H4 (cell line): Measurements from ENCODE around the gene CCT4. TPM values are rescaled to one million over a fixed set of nuclear protein-coding genes. Genes with fewer than 3 reads are reported as not detected.
"Not testable (repeated sequence)": the region's sequence is repeated elsewhere in the genome, so short reads cannot be mapped to it uniquely, and the experiment has no call there.

Experiments used
- DNase-seq: peaks from one replicate; pipeline ENCODE4 v3.0.0-alpha.2; 2015; ENCODE audit warnings: low spot score
- total RNA-seq: library from RNA; depleted of rRNA; stranded (reverse); fragments of >200 nt; shearing (Covaris generic); gene quantifications from 2 replicates; pipeline ENCODE4 v1.2.3, GENCODE V29; 2014

CCT4 gene
- total RNA-seq, 1 experiment from 2014 or later, result 273 TPM

- DNase-seq, result not testable (repeated sequence)
These were observed 9.1 kb downstream of the CCT4 start for GRCh38 chr2:61879351-61879750.

- no peak for DNase-seq
These were observed 9.7 kb downstream of the CCT4 start for GRCh38 chr2:61878761-61879160.

DNA sequence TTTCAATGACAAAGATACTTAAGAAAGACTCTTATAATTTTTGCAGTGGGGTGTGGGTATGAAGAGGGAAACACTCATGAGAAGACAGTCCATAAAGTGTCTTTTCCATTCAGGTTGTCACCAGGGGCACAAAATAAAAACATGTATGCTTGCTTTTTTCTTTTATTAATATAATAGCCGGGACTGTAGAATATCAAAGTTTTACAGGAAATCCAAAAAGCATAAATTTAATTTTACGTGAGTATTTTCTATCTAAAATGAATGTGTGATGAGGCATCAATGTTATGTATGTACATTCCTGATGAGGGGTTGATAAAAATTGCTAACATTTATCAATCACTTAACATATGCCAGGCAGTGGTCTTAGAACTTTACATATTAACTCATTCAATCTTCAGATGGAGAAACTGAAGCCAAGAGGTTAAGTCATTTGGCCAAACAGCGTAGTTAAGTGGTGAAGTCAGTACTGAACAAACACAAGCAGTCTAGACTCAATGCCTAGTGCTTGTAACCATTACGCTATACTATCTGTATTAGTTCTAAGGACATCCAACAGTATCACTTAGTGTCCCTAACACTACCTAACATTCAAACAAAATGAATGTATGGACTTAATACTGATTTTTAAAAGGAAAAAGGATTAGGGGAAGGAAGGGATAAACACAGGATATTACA, 10.7 kb downstream of the CCT4 start:
- DNase-seq, result no peak

GRCh38 chr2:61876400-61876799, 12.1 kb downstream of the CCT4 start:
- no peak for DNase-seq

DNA sequence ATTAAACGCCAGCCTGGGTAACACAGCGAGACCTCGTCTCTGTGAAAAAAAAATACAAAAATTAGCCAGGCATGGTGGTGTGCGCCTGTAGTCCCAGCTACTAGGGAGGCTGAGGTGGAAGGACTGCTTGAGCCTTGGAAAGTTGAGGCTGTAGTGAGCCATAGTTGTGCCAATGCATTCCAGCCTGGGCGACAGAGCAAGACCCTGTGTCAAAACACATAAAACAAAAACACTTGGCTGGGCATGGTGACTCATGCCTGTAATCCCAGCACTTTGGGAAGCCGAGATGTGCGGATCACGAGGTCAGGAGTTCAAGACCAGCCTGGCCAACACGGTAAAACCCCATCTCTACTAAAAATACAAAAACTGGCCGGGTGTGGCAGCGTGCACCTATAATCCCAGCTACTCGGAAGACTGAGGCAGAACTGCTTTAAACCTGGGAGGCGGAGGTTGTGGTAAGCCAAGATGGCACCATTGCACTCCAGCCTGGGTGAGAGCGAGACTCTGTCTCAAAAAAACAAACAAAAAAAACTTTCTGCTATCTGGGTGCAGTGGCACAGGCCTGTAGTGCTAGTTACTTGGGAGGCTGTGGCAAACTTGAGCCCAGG, 21.9 kb downstream of the CCT4 start:
- DNase-seq, result not testable (repeated sequence)

DNA sequence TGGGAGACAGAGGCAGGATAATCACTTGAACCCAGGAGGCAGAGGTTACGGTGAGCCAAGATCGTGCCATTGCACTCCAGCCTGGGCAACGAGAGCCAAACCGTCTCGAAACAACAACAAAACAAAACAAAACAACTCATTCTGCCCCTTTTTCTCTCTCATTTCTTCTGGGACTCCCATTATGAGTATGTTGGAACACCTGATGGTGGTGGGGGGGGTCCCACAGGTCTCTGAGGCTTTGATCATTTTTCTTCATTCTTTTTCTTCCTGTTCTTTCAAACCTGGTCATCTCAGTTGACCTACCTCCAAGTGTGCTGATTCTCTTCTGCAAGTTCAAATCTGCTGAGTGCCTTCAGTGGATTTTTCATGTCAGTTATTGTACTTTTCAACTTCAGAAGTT, 26.4 kb downstream of the CCT4 start:
- DNase-seq, result no peak

- DNase-seq, result no peak
These were observed 31.2 kb downstream of the CCT4 start for GRCh38 chr2:61857224-61857623.

GRCh38 chr2:61855318-61855613, 33.2 kb downstream of the CCT4 start:
- DNase-seq, result no peak

DNA sequence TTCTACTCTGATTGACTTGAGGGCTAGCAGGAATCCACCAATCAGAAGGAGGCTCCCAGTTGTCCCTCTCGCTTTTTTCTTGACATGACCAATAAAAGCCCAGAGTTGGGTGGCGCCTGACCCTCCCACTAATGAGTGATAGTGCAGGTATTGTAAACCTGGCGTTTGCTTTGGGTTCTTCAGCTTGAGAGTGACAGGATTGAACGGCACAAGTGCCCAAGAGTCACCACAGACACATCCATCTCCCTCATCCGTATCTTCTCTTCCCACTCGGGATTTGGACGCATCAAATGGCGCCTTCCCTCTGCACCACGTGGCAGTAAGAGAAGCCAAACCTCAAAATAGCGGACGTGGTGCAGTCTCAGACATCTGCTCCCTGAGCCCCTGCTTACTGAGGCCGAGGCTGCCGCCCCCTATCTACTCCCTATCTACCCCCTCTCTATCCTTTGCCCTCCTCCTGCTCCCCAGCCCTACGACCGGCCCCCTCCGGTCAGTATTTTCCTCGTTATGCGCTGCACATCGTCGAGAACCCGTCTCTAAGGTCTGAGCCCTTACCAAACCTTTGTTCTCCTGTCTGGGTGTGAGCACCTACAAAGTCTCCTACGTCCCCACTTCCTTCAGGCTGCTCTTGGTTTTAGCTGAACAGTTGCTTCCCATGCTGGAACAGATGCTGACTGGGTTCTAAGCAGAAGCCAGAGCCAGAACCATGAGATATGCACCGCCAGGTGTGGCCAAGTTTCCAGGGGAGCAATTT, 33.7 kb downstream of the CCT4 start:
- peak; percentile 95 for DNase-seq

GRCh38 chr2:61853847-61854563, 34.5 kb downstream of the CCT4 start, which contains the start of gene FAM161A:
Gene FAM161A, minus strand, starts transcription at chr2:61854060. Its CDS starts 19 bp downstream, at chr2:61854041.
- DNase-seq, result peak; percentile 75

DNA sequence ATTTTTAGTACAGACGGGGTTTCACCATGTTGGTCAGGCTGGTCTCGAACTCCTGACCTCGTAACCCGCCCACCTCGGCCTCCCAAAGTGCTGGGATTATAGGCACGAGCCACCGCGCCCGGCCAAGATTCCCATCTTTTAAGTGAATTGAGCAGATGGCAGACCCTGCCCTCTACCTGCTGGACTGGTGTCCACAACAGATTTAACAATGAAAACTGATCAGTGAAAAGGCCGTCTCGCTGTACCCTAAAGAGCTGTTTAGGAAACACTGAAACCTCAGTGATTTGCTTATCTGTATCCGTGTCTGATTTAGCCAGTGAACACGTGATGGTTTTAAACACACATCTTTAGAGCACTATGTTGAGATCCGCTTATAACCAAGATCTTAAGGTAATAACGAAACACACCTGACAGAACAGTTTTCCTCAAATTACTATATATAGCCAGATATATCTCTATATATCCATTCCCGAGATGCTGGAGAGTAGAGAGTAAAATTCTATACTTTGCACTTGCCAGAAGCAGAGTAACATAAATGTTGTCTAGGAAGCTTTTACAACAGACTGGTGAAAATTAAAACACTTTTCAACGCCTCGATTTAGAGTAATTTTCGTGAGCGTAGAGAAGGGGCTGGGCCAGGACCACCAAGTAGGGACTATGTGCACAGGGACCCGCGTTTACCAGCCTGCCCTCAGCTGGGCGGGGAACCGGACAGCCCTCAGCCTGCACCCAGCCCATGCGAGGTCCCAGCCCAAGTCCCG, 35.2 kb downstream of the CCT4 start:
- DNase-seq, result peak; percentile 36

GRCh38 chr2:61851270-61851669, 37.2 kb downstream of the CCT4 start:
- DNase-seq, result not testable (repeated sequence)

DNA sequence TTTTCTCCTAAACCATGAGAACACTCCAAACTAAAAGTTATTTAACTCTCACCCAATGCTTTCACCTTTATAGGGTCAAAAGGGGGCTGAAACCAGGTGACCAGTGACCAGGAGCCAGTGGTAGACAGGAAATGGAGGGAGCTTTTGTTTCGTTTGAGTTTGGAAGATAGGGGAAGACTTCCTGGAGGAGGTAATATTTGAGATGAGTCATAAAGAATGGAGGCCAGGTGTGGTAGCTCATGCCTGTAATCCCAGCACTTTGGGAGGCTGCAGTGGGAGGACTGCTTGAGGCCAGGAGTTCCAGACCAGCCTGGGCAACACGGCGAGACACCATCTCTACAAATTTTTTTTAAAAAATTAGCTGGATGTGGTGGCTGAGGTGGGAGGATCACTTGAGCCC, 43.1 kb downstream of the CCT4 start:
- DNase-seq, result no peak

DNA sequence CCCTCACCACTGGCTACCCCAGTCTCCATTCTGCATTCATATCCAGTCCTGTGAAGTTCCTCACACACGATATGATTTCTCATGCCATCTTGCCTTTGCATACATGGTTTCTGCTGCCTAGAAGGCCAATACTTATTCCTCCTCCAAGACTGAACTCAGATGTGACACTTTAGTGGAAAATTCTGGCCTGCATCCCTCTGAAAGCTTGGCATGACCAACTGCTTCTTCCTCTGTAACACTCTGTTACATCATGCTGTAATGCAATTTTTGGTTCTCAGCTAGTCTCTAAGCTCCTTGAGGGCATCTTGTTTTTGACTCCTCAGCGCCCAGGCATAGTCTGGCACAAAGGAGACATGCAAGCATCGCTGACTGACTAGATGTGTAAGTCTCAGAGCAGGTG, 47.2 kb downstream of the CCT4 start:
- DNase-seq, result no peak

- no peak for DNase-seq
These were observed 53.6 kb downstream of the CCT4 start for GRCh38 chr2:61834893-61835292.

DNA sequence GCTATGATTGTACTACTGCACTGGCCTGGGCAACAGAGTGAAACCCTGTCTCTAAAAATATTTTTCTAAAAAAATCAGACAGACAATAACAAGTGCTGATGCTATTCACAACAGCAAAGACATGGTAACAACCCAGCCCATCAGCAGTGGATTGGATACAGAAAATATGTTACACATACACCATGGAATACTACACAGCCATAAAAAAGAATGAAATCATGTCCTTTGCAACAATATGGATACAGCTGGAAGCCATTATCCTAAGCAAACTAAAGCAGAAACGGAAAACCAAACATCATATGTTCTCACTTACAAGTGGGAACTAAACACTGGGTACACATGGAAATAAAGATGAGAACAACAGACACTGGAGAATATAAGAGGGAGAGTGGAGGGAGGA, 54.5 kb downstream of the CCT4 start:
- DNase-seq, result no peak

DNA sequence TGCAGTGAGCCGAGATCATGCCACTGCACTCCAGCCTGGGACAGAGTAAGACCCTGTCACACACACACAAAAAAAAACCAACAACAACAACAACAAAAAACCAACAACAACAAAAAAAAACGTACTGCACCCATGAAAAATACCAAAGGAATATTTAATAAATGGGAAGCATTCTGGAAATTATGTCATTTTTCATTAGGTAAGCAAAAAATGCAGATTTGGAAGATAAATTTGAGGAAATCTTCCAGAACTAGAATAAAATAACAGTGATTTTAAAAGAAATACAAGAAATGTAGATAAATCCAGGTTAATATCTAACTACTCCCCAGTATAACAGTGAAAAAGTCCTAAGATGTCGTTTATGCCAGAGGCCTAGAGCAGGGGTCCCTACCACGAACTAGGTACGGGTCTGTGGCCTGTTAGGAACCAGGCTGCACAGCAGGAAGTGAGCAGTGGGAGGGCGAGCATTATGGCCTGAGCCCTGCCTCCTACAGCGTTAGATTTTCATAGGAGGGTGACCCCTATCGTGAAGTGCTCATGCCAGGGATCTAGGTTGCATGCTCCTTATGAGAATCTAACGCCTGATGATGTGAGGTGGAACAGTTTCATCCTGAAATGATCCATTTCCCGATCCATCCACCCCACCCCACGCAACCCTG, 56.1 kb downstream of the CCT4 start:
- no peak for DNase-seq

DNA sequence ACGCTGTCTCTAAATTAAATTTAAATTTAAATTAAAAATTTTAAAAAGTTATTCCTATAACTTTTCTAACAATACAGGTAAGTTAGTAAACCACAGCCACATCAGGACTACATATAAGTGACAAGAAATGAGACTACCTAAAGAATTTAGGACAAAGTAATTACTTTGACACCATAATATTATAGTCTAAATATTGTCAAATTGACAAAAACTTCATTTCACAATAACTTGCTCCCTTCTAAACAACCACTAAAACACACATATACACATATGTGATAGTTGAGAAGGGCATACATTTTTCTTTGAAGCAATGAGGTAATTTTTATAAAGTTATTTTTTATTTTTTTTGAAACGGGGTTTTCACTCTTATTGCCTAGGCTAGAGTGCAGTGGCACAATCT, 66.2 kb downstream of the CCT4 start:
- no peak for DNase-seq
